Upper lobe of right lung (tissue), 1 donor: Measurements from ENCODE around the gene TBC1D9. TPM values are rescaled to one million over a fixed set of nuclear protein-coding genes. Genes with fewer than 3 reads are reported as not detected.

Experiments
- ATAC-seq: fragments of 200-7000 bp; cut with Tn5 transposase; one replicate; pipeline ENCODE4 v1.9.1; 2020; ENCODE audit warnings: mild to moderate bottlenecking, moderate library complexity
- DNase-seq: peaks from one replicate; pipeline ENCODE4 v3.0.0-alpha.2; 2020
- H3K27ac ChIP-seq: fragments of 200-600 bp; one replicate; pipeline ENCODE4 v1.8.0; 2022
- H3K27me3 ChIP-seq: fragments of 200-600 bp; one replicate; pipeline ENCODE4 v1.8.0; 2022; ENCODE audit warnings: mild to moderate bottlenecking
- H3K36me3 ChIP-seq: fragments of 200-600 bp; one replicate; pipeline ENCODE4 v1.8.0; 2022
- H3K4me1 ChIP-seq: fragments of 200-600 bp; one replicate; pipeline ENCODE4 v1.8.0; 2022
- H3K4me3 ChIP-seq: fragments of 200-600 bp; one replicate; pipeline ENCODE4 v1.8.0; 2022; ENCODE audit warnings: mild to moderate bottlenecking
- H3K9me3 ChIP-seq: fragments of 200-600 bp; one replicate; pipeline ENCODE4 v1.8.0; 2022
- intact Hi-C: fragments of 100-400 bp; cut with DNase I; formaldehyde crosslinking; loops from one replicate; pipeline ENCODE4 v1.11.0; 2022
- total RNA-seq: library from RNA; stranded (reverse); fragmentation: NEBNext Ultra II Directional; extraction: Animal tissue kit (Norgen Biotek cat#: 25700); gene quantifications from one replicate; pipeline ENCODE4 v1.2.1, GENCODE V29; 2021
- TF ChIP-seq, protein P1 (sequence below): fragments of 200-600 bp; IDR thresholded peaks from one replicate; pipeline ENCODE4 v1.8.0; 2022; ENCODE audit warnings: antibody characterized with exemption
- donor health status: DM: no; HTN: yes; CAD: no; lungs with severe emphysema.

TBC1D9 gene
- total RNA-seq, 1 donor from 2014 or later, result 39.5 TPM

DNA sequence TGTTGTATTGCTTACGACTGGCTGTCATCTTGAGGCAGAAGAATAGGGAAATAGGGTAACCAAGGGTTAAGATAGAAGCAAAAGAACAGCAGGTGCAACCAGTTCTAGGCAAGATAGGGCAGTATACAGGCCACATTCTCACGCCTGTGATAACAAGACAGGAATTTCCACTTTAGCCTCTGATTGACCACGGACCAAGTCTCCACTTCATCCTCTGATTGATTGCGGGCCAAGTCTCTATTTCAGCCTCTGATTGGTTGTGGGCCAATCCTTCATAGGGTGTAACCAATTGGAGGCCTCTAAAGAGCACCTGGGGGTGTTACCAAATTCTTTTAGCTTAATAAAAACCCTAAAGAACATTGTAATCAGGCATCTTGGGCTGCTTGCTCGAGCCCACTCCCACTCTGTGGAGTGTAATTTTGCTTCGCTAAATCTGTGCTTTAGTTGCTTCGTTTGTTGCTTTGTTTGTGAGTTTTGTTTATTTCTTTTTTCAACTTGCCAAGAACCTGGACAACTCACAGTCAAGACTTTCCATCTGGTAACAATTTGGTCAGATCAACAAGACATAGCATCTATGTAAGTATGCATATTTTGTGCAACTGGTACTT lies 8.7 kb upstream of the TBC1D9 start:
- no peaks in the 10 kb centered on the region for H3K27me3 ChIP-seq
- intact Hi-C loops, result no loop called here
- no peak overlapping the region for H3K4me3 ChIP-seq
- DNase-seq, result no peak
- no peak overlapping the region for H3K27ac ChIP-seq
- TF ChIP-seq, protein P1, sequence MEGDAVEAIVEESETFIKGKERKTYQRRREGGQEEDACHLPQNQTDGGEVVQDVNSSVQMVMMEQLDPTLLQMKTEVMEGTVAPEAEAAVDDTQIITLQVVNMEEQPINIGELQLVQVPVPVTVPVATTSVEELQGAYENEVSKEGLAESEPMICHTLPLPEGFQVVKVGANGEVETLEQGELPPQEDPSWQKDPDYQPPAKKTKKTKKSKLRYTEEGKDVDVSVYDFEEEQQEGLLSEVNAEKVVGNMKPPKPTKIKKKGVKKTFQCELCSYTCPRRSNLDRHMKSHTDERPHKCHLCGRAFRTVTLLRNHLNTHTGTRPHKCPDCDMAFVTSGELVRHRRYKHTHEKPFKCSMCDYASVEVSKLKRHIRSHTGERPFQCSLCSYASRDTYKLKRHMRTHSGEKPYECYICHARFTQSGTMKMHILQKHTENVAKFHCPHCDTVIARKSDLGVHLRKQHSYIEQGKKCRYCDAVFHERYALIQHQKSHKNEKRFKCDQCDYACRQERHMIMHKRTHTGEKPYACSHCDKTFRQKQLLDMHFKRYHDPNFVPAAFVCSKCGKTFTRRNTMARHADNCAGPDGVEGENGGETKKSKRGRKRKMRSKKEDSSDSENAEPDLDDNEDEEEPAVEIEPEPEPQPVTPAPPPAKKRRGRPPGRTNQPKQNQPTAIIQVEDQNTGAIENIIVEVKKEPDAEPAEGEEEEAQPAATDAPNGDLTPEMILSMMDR, result no peak
- ATAC-seq, result peak; percentile 90
- no peaks in the 10 kb centered on the region for H3K9me3 ChIP-seq
- H3K4me1 ChIP-seq, result no peaks in the 10 kb centered on the region
- H3K36me3 ChIP-seq, result no peaks in the 10 kb centered on the region

DNA sequence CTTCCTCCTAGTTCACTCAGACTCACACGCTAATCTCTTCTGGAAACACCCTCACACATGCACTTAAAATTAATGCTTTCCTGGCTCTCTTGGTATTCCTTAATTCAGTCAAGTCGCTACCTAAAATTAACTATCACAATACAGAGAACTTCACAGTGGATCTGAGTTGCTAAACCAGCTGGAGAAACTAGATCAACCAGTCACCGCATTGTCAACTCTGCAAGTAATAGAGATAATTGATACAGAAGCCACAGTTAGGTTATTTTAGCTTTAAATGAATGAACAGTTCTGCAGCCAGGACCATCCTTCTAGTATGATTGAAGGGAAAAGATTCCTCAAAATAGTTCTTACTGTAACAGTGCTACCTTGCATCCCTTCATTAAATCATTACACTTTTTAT lies 6.0 kb upstream of the TBC1D9 start:
- ATAC-seq, result no peak
- Histone ChIP-seq H3K9me3 (no peaks in the 10 kb centered on the region), H3K4me3 (no peak overlapping the region)

DNA sequence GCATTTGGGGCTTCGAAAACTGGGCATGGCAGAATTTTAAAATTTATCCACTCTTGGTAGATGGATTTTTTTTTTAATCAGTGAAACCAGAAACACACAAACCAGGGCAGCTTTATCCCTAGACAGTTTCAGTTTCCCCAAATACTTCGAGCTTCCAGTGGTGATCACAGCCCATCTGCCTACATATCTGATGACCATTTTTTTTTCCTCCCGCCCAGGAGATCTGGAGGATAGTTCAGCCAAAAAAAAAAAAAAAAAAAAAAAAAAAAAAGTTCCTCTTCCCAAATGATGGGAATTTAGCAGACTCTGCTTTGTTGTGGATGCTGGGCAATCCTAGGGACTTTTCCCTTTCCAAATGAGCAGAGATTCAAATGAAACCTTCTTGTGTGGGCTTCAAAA lies 1.0 kb upstream of the TBC1D9 start:
- TF ChIP-seq, protein P1, result no peak
- ATAC-seq, result no peak

More for the DNA sequence above, 6.0 kb upstream of the TBC1D9 start:
- DNase-seq, result no peak
- intact Hi-C loops, result no loop called here
- Histone ChIP-seq H3K36me3 (no peaks in the 10 kb centered on the region), H3K4me1 (peaks cover 3% of the 10 kb centered on the region), H3K27me3 (no peaks in the 10 kb centered on the region), H3K27ac (no peak overlapping the region)
- TF ChIP-seq, protein P1, result no peak

DNA sequence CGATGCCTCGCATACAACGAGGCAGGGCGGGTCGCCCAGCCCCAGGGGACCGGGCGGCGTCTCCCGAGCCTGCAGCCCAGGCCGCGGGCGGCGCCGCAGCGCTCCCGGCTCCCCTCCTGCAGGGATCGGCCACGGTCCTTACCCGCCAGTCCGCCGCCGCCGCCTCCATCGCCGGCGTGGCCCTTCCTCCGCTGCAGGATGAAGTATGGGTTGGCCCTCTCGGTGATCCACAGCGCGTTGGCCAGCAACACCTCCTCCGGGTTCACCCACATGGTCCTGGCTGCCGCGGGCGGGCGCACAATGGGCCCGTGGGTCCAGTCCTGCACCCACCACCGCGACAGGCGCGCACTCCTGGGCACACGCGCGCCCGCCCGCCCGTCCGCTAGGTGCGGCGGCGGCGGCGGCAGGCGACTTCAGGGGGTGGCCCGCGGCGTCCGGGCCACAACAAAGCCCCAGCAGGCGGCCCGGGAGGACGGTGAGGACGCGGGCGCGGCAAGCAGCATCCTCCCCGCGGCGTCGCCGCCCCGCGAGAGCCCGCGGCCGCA lies 339 bp downstream of the TBC1D9 start:
- Histone ChIP-seq H3K4me3 (peak overlapping the region; percentile 79), H3K4me1 (peaks cover 3% of the 10 kb centered on the region), H3K27me3 (no peaks in the 10 kb centered on the region), H3K9me3 (no peaks in the 10 kb centered on the region), H3K27ac (peak overlapping the region; percentile 99), H3K36me3 (no peaks in the 10 kb centered on the region)
- intact Hi-C loops, result no loop called here
- TF ChIP-seq, protein P1, result no peak
- ATAC-seq, result peak; percentile 65
- DNase-seq, result peak; percentile 82

More for the DNA sequence above, 1.0 kb upstream of the TBC1D9 start:
- Histone ChIP-seq H3K9me3 (no peaks in the 10 kb centered on the region), H3K27ac (peak overlapping the region; percentile 99), H3K36me3 (no peaks in the 10 kb centered on the region), H3K4me3 (peak overlapping the region; percentile 79), H3K4me1 (peaks cover 3% of the 10 kb centered on the region), H3K27me3 (no peaks in the 10 kb centered on the region)
- DNase-seq, result no peak
- intact Hi-C loops, result no loop called here

DNA sequence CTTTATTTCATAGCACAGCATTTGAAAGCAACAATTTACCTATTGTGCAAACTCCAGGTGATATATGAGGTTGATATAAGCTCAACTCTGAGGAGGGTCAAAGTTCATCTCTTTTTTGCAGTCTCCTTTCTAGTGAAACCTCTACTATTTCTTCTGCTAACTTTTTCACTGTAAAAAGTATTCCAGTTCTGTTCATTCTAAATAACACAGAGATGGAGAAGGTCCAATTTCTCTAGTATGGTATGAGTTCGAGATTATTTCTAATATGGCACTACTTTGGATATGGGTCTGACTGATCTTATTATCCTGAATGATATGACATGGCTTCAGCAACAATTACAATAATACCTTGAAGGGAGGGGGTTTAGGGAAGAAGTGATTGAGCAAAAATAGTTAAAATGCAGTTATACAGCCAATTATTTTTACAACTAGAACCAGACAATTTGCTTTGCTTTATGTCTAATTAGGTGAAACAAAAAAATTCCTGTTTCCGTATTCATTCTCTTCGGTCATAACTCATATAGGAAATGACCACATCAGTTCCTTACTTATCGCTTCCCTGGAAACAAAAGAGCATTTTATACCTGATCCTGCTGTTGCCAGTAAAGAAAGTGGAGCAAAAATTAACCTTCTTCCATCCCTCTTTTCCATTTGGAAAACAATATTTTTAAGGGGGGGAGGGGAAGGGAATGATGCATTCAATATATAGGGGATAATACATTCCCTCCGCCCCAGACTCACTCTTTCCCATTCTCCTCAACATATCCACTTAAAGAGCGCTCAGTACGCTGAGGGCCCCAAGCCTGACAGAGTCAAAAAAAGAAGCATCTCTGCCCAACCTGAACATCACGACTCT lies 1.0 kb downstream of the TBC1D9 start:
- H3K36me3 ChIP-seq, result no peaks in the 10 kb centered on the region
- no peak for DNase-seq

More for the DNA sequence above, 1.0 kb downstream of the TBC1D9 start:
- Histone ChIP-seq H3K4me3 (peak overlapping the region; percentile 79), H3K27ac (peak overlapping the region; percentile 99), H3K9me3 (no peaks in the 10 kb centered on the region), H3K27me3 (no peaks in the 10 kb centered on the region), H3K4me1 (peaks cover 3% of the 10 kb centered on the region)
- no peak for ATAC-seq
- intact Hi-C loops, result no loop called here
- TF ChIP-seq, protein P1, result no peak
